K562 (cell line): ENCODE results near the gene BCAS3. TPM values are rescaled to one million over a fixed set of nuclear protein-coding genes. Genes with fewer than 3 reads are reported as not detected.

Source experiments
- ATAC-seq: fragments of 200-7000 bp; cut with Tn5 transposase; 3 replicates; pipeline ENCODE4 v1.9.1; 2020; ENCODE audit warnings: moderate library complexity
- BruUV-seq: library from RNA; stranded (reverse); fragments of 400-500 nt; replicated peaks from 2 replicates; lab custom pipeline; 2021; lab: Mats Ljungman, UMichigan
- CTCF ChIA-PET: fragments of 300-600 bp; formaldehyde crosslinking; extraction: SDS; loops from one replicate; lab custom pipeline; 2021; ENCODE audit warnings: low intra/inter-chr PET ratio; lab: Yijun Ruan, JAX
- POLR2A ChIA-PET: fragments of 300-600, 350-650 bp; sonication (Branson Sonifier 250); formaldehyde crosslinking; extraction: SDS; loops from one replicate; lab custom pipeline; 2021; ENCODE audit warnings: antibody characterized with exemption, inconsistent platforms; lab: Yijun Ruan, JAX
- DNase-seq, 4 experiments: peaks; one replicate each; pipeline versions ENCODE4 v3.0.0 to v3.0.0-alpha.2; 2011 to 2018; ENCODE audit warnings: low spot score in 3 of 4, mixed read lengths in 3 of 4; ENCODE audit errors: extremely low read depth in 1 of 4
- FAIRE-seq: peaks from 2 replicates; lab custom pipeline; 2011; peaks lifted over from hg19 to GRCh38; lab: Jason Lieb, UNC
- H2AFZ ChIP-seq: 2 replicates; pipeline ENCODE4 v1.6.0; 2011; ENCODE audit warnings: low read depth, low read length, control low read depth, inconsistent platforms
- H3K27ac ChIP-seq: fragments of 200-600 bp; 3 replicates; pipeline ENCODE4 v1.8.0; 2011; ENCODE audit warnings: low read depth, mild to moderate bottlenecking, control low read depth, inconsistent platforms, low read length, moderate library complexity, mixed read lengths; ENCODE audit errors: extremely low read depth
- H3K27me3 ChIP-seq, 2 experiments: fragments of 300-600 bp in 1 of 2; 2 replicates in 1 of 2; 3 replicates in 1 of 2; pipeline versions ENCODE4 v1.6.0 to v1.8.0; 2011; ENCODE audit warnings: inconsistent platforms in 2 of 2, low read length in 2 of 2, mild to moderate bottlenecking in 1 of 2, mixed read lengths in 1 of 2, moderate library complexity in 1 of 2; ENCODE audit not compliant: control insufficient read depth in 2 of 2, insufficient read depth in 2 of 2
- H3K36me3 ChIP-seq: fragments of 300-600 bp; 3 replicates; pipeline ENCODE4 v1.8.0; 2011; ENCODE audit warnings: mild to moderate bottlenecking, low read length, inconsistent platforms; ENCODE audit not compliant: control insufficient read depth, insufficient read depth
- H3K4me1 ChIP-seq, 2 experiments: fragments of 200-600 bp in 1 of 2; replicated peaks in 1 of 2; 2 replicates in 1 of 2; 3 replicates in 1 of 2; pipeline versions ENCODE4 v1.5.1 to v1.8.0; 2011; ENCODE audit warnings: inconsistent platforms in 2 of 2, low read length in 2 of 2, mild to moderate bottlenecking in 1 of 2, mixed read lengths in 1 of 2, moderate library complexity in 1 of 2; ENCODE audit not compliant: control insufficient read depth in 2 of 2, insufficient read depth in 2 of 2
- H3K4me2 ChIP-seq: 2 replicates; pipeline ENCODE4 v1.6.1; 2011; ENCODE audit warnings: low read length, control low read depth, inconsistent platforms, mixed read lengths; ENCODE audit not compliant: insufficient read depth
- H3K4me3 ChIP-seq: fragments of 200-600 bp; sonication (generic), shearing (Covaris generic); 2 replicates; pipeline ENCODE4 v1.5.1; 2016; ENCODE audit warnings: control low read depth, inconsistent platforms
- H3K79me2 ChIP-seq: fragments of 200-600 bp; 3 replicates; pipeline ENCODE4 v1.8.0; 2011; ENCODE audit warnings: low read length, inconsistent platforms; ENCODE audit not compliant: control insufficient read depth, insufficient read depth
- H3K9ac ChIP-seq, 2 experiments: 2 replicates each; pipeline versions ENCODE4 v1.6.0 to v1.6.1; 2011; ENCODE audit warnings: low read depth in 2 of 2, low read length in 2 of 2, control low read depth in 1 of 2, inconsistent platforms in 1 of 2, mild to moderate bottlenecking in 1 of 2, mixed read lengths in 1 of 2; ENCODE audit not compliant: insufficient read depth in 1 of 2
- H3K9me1 ChIP-seq: one replicate; pipeline ENCODE4 v1.6.0; 2011; ENCODE audit warnings: inconsistent platforms, mild to moderate bottlenecking, low read length, moderate library complexity; ENCODE audit not compliant: control insufficient read depth, insufficient read depth
- H3K9me3 ChIP-seq: replicated peaks from 2 replicates; pipeline ENCODE4 v1.5.1; 2011; ENCODE audit warnings: low read depth, low read length, inconsistent platforms; ENCODE audit not compliant: control insufficient read depth, insufficient read depth
- H4K20me1 ChIP-seq: replicated peaks from 2 replicates; pipeline ENCODE4 v1.6.1; 2011; ENCODE audit warnings: low read length, inconsistent platforms, mixed read lengths; ENCODE audit not compliant: control insufficient read depth, insufficient read depth
- CAMTA2 ChIP-seq: fragments of 250-450 bp; sonication (Bioruptor Pico); conservative IDR thresholded peaks from 2 replicates; pipeline ENCODE4 v1.5.1; 2022
- PHTF2 ChIP-seq: fragments of 250-450 bp; sonication (Bioruptor Pico); IDR thresholded peaks from 2 replicates; pipeline ENCODE4 v1.5.0; 2021; ENCODE audit warnings: mild to moderate bottlenecking
- SMARCC2 ChIP-seq: fragments of 450-650 bp; IDR thresholded peaks from 2 replicates; pipeline ENCODE4 v1.6.1; 2017; ENCODE audit warnings: antibody characterized with exemption, moderate library complexity, mild to moderate bottlenecking, low read depth
- TEAD1 ChIP-seq, 2 experiments: fragments of 450-650 bp in 1 of 2; sonication (generic) in 1 of 2; formaldehyde crosslinking; IDR thresholded peaks; 2 replicates each; pipeline versions ENCODE4 v1.4.0 to v1.8.0; 2020 to 2022; ENCODE audit warnings: mild to moderate bottlenecking in 2 of 2, missing genetic modification reagents in 1 of 2
- ZBTB11 ChIP-seq, 3 experiments: fragments of 200-800 bp in 1 of 3; fragments of 250-450 bp in 1 of 3; fragments of 450-650 bp in 1 of 3; sonication (Bioruptor Pico) in 1 of 3; sonication (Bioruptor generic) in 1 of 3; formaldehyde crosslinking in 1 of 3; IDR thresholded peaks; 2 replicates each; pipeline versions ENCODE4 v1.6.1 to v1.8.0; 2016 to 2022; ENCODE audit warnings: mild to moderate bottlenecking in 2 of 3, missing genetic modification characterization in 2 of 3, missing compliant biosample characterization in 1 of 3, moderate library complexity in 1 of 3
- ZNF146 ChIP-seq: IDR thresholded peaks from one replicate; pipeline ENCODE4 v1.6.1; 2018; ENCODE audit warnings: missing compliant biosample characterization; ENCODE audit not compliant: unreplicated experiment
- WGBS: fragments of 100-300 bp; shearing (Covaris generic); methylation state at CpG from one replicate; pipeline ENCODE4 v1.1.6; 2016; ENCODE audit warnings: low coverage, mixed read lengths; ENCODE audit not compliant: insufficient coverage; ENCODE audit errors: missing lambda C conversion rate; 5-methylcytosine and 5-hydroxymethylcytosine counted together
- in situ Hi-C: fragments of 300-500 bp; cut with MboI; formaldehyde crosslinking; loops from 4 replicates; pipeline ENCODE4 v1.15.0; 2018; ENCODE audit warnings: inconsistent platforms, mixed read lengths
- intact Hi-C: fragments of 100-400 bp; cut with micrococcal nuclease; formaldehyde crosslinking; loops from 2 replicates; pipeline ENCODE4 v1.14.2; 2022
- polyA plus RNA-seq, 8 experiments: library from polyadenylated mRNA; depleted of rRNA in 4 of 8; stranded (reverse) in 5 of 8; unstranded in 3 of 8; fragments of >200 nt; fragmentation: Nextera tagmentation in 2 of 8; fragmentation: Illumina TruSeq in 1 of 8; extraction: Ambion mirVana in 2 of 8; extraction: Trizol in 1 of 8; gene quantifications; 2 replicates each; pipeline versions ENCODE4 v1.2.1 to v1.2.3, GENCODE V29; 2011 to 2014; ENCODE audit warnings: inconsistent platforms in 1 of 8, missing spikeins in 1 of 8
- total RNA-seq, 7 experiments: library from RNA; depleted of rRNA in 6 of 7; stranded (reverse); fragments of >200 nt in 6 of 7; fragmentation: Illumina TruSeq in 2 of 7; extraction: Trizol in 2 of 7; gene quantifications; 2 replicates each; pipeline versions ENCODE4 v1.2.1 to v1.2.3, GENCODE V29; 2011 to 2021; ENCODE audit warnings: low replicate concordance in 1 of 7

BCAS3 gene
- total and polyA plus RNA-seq, 9 of the 15 experiments (the other 6 are each of a cell fraction or from before 2014, with no cell fraction given), result 1.9 to 5.5 (median 3.5) TPM

DNA sequence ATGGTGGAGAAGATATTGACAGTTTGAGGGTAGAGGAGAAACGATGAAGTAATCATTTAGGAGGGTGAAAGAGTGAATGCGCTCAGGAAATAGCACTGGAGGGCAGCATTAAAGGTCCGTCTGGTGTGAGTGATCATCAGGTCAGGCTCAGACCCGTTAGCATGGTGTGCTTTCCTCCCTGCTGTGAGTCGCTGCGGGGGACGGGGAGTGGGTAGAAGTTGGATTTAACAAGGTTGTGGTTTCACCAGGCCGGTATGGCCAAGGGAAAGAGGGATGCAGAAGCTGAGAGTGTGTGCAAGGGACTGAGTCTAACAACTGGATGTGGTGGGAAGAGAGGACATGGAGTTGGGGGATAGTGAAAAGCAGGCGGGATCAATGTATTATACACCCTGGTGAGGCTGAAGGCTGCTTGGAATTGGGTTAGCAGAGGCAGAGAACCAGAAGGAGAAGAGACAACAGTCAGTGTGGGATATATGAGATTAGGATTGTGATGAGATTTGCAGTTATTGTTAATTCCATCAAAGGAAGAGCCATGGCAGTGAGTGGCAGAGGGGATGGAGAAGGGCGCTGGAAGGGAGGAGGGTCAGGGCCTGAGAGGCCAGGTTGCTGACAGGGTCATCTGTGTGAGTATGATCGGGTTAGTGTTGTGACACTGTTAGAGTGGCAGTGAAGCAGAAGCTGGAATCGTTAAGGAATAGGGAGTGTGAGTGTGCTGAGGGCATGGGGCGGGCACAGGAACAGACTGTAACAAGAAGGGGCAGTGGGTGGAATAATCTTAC lies 663.0 kb downstream of the BCAS3 start:
- ChIA-PET CTCF (no interaction called here), POLR2A (no interaction called here)
- Histone ChIP-seq H3K79me2 (no peaks in the 10 kb centered on the region), H3K27me3 (peaks cover 25 to 54% of the 10 kb centered on the region in 2 experiments), H4K20me1 (peaks cover 3% of the 10 kb centered on the region; the same call in 1 of the 2 replicates), H3K9ac (no peak overlapping the region), H3K4me1 (no peaks in the 10 kb centered on the region), H3K9me1 (no peaks in the 10 kb centered on the region), H2AFZ (no peak overlapping the region), H3K27ac (no peak overlapping the region), H3K9me3 (no peaks in the 10 kb centered on the region), H3K4me3 (no peak overlapping the region), H3K4me2 (no peak overlapping the region), H3K36me3 (no peaks in the 10 kb centered on the region)
- intact Hi-C loops, result no loop called here
- FAIRE-seq (no peak), ATAC-seq (no peak), DNase-seq (no peak)
- BruUV-seq, result no TSS peak
- WGBS, result 3% methylated on average over 12 of the region's 13 CpGs
- in situ Hi-C loops, result no loop called here
- peak in 1 of 3 experiments; percentile 87; a peak in 2 of 6 replicates for TF ChIP-seq ZBTB11 (CRISPR knock-in tag; IDR thresholded peaks at IDR 0.05)
- no peak for TF ChIP-seq PHTF2 (CRISPR knock-in tag)
- TF ChIP-seq ZNF146 (CRISPR knock-in tag), result no peak
- no peak for TF ChIP-seq TEAD1 (CRISPR knock-in tag; IDR thresholded peaks at IDR 0.05)
- no peak for TF ChIP-seq SMARCC2
- no peak for TF ChIP-seq CAMTA2 (CRISPR knock-in tag)
